ENCODE data around the gene HTR3C.

HTR3C gene

DNA sequence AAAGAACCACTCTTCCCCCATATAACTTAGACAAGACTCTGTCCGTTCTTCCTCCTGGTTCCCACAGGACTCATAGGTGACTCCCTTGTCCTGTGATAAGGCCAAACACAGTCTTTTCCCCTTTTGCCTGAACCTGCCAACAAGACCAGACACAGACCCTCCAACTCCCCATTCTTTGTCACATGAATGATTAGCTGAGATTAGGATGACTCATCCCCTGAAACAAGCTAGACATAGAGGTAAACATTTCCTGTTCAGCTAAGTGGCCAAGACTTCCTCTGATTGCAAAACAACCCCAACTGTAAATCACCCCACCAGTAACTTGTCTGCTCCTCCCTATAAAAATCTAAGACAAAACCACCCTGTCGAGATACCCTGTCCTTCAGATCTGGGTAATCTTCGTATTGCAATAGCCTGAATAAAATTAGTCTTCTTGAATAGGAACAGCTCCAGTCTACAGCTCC is 32.6 kb downstream of the HTR3C start:
- no peak for DNase-seq (ENCODE audit: low spot score)

DNA sequence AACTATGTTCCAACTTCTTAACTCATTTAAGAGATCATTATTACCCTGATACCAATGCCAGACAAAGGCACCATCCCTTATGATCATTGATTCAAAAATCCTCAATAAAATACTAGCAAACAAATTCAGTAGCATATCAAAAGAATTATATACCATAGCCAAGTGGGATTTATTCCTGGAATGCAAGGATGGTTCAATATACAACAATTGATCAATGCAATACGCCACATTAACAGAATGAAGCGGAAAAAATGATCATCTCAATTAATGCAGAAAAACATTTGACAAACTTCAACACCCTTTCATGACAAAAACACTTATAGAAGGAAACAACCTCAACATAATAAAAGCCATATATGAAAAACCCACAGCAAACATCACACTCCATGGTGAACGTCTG is 39.4 kb downstream of the HTR3C start:
- no peak for DNase-seq (ENCODE audit: low spot score)

DNA sequence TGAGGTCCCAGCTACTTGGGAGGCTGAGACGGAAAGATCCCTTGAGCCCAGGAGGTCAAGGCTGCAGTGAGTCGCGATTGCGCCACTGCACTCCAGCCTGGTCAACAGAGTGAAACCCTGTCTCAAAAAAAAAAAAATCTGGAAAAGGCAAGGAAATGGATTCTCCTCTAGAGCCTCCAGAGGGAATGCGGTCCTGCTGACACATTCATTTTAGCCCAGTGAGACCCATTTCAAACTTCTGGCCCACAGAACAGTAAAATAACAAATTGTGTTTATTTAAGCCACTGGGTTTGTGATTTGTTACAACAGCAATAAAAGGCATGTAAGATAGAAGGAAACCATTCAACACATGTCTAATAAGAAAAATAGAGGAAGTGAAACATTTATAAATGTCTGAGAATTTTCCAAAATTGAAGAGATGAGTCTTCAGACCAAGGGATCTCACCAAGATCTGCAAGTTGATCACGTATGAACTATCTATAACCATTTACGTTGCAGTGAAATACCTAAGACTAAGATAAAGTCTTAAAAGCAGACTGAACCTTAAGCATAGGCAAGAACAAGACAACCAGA is 44.0 kb downstream of the HTR3C start, which contains the start of gene HTR3E:
Gene HTR3E (plus strand): TSS at position 254 of the 573 bp plus-strand sequence. CDS start 466 bp downstream, outside the sequence.
- no peak for DNase-seq (ENCODE audit: low spot score)

DNA sequence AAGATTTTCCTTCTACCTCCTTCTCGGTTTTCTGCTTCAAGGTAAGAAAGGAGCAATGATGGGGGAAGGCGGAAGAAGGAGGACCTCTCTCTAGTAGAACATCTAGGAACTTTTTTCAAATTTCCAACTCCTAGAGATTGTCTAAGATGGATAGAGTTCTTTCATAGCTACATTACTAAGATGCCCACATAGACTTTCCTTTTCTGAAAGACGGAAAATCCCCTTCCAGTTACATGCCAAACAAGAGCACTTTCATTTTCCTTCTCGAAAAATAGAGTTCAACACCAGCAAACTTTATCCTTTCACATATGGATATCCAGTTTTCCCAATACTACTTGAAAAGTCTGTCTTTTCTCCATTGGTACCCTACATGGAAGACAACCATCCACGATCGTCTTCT is 44.7 kb downstream of the HTR3C start:
- no peak for DNase-seq (ENCODE audit: low spot score)

DNA sequence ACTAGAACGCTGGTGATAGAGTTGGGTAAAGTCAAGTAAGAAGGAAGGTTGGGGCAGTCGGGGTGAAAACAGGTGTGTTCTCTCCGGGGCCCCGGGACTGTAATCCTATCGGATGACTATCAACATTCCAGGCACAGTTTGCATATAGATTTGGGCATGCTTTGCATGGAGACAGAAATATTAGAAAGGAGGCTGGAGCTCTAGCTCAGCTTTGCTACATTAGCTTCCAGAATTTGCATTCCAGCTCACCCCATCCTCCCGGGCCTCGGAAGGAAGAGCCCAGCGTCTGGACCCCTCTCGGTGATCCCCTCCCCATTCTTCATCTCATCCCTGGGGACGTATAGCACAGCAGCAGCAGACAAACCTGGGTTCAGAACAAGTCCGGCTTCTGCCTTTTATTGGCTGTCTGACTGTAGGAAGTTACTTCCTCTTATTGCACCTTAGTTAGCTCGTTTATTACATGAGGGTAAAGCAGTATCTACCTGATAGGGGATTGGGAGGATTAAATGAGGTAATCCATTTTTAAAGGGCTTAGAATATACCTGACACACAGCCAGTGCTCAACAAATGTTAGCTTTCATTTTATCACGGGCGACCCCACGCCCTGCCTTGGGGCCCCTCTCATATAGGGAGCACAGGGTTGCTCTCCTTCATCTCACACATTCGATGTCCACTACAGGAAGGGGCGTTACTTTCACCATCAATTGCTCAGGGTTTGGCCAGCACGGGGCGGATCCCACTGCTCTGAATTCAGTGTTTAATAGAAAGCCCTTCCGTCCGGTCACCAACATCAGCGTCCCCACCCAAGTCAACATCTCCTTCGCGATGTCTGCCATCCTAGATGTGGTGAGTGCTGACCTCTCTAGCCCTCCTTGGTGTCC is 47.2 kb downstream of the HTR3C start:
- no peak for DNase-seq (ENCODE audit: low spot score)
